CD4-positive, alpha-beta T cell treated with Interleukin-12 subunit alpha and Interleukin-12 subunit beta, for 1 hour (primary cell): ENCODE results near the gene SSB.
"Not testable (repeated sequence)": the region's sequence is repeated elsewhere in the genome, so short reads cannot be mapped to it uniquely, and the experiment has no call there.

Experiments used
- DNase-seq: peaks from one replicate; pipeline ENCODE4 v3.0.0-alpha.2; 2020

SSB gene

DNA sequence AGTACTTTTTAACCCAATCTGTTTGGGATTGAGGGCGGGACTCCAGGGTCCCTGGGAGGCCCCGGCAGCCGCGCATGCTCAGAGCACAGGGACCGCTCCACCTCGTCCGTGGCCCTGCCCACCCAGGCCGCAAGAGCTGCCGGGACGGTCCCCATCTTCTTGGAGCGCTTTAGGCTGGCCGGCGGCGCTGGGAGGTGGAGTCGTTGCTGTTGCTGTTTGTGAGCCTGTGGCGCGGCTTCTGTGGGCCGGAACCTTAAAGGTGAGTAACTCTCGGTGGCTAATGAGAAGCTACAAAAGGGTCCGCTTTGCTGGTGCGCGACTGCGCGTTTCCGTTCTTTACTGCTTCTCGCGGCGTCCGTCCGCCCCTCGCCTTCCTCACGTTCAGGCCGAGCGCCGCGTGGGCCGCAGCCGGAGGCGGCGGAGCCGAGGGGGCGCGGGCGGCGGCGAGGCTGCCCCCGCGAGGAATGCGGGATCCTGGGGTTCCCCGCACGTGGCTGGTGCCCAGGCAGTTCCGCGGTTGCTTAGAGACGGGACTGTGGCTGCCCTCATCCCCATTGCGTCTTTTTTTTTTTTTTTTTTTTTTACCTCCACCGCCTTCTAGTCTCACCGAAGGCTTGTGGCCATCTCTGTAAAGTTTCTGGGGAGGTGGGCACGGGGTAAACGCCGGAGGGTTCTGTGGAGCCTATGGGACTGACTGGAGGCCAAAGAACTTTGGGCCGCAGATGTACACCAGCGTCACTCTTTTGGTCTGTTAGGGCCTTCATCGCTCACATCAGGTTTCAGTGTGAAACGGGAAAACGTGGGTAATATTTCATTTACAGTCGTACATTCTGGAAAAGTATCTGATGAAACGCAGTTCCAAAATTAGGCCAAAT is at the start of gene SSB:
TSS of gene SSB (plus strand) at position 154 of the 875 bp plus-strand sequence. CDS start 2,090 bp downstream, outside the sequence.
- peak; percentile 93 for DNase-seq

DNA sequence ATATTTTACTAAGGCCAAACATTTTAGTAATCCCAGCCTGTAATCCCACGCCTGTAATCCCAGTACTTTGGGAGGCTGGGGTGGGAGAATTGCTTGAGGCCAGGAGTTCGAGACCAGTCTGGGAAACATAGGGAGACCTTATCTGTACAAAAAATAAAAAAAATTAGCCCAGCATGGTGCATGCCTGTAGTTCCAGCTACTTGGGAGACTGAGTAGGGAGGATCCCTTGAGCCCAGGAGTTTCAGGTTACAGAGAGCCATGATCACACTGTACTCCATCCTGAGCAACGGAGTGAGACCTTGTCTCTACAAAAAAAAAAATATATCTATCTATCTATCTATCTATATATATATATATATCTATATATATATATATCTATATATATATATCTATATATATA is 45.9 kb upstream of the SSB start:
- DNase-seq = no peak

DNA sequence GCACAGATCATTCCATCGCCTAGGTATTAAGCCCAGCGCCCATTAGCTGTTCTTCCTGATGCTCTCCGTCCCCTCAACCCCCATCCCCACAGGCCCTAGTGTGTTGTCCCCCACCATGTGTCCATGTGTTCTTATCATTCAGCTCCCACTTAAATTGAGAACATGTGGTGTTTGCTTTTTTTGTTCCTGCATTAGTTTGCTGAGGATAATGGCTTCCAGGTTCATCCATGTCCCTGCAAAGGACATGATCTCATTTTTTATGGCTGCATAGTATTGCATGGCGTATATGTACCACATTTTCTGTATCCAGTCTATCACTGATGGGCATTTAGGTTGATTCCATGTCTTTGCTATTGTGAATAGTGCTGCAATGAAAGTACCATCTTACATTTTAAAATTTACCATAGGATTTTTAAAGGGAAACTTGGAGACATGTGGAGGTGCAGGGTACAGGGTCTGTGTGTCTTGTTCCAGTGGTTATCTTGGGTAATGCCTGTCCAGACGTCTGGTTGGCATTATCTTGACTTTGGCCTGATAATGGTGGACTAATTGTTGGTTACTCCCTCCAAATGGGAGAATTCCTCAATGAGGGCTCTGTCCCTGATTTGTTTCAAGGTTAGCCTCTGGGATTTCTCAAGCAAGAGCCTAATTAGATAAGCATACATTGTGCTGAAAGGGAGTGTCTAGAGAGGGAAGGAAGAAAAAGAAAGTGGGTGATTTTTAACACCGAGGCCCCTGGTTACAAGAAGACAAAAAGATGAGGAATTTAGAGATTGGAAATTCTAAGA is 43.4 kb upstream of the SSB start:
- DNase-seq = no peak

DNA sequence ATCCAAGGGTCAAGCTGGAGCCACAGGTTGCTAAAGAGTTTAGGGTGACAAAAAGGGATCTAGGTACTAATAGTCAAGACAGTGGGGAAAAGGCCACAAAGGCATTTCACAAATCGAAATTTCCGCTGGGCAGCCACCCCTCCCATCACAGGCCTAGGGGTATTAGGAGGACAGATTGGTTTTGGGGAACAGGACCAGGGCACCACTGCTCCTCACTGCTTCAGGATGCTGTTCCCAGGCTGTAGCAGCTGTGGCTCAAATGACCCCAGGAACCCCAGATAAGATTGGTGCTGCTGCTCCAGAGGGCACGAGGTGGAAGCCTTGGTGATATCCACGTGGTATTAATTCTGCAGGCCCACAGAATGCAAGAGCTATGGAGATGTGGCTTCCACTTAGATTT is 42.3 kb upstream of the SSB start:
- DNase-seq = no peak

DNA sequence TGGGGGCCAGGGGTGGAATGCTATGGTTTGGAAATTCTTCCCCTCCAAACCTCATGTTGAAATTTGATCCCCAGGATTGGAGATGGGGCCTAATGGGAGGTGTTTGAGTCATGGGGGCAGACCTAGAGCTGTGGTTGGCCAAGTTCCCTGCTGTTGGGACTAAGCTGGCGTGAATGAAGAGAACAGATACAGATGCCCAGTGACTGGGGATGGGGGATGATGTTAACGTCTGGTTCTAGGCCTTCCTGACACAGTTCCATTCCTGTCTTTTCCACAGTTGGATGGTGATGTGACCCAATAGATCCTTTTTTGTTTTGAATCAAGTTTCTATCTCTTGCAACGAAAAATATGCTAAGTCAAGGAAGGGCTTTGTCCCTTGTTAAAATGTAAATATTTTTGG is 41.3 kb upstream of the SSB start:
- no peak for DNase-seq

DNA sequence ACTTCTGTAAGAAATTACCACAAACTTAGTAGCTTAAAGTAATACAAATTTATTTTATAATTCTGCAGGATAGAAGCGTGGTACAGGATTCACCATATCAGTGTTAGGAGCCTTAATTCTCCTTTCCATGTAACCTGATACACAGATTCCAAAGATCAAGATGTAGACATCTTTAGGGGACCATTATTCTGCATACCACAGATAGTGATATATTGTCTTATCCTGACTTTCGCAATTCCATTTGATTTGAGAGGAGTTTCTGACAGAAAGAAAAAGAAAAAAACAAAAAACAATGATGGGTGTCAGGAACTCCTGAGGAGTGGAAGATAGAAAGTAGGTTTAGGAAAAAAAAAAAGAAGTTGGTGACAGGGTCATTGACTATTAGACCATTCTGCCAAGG is 40.9 kb upstream of the SSB start:
- no peak for DNase-seq

DNA sequence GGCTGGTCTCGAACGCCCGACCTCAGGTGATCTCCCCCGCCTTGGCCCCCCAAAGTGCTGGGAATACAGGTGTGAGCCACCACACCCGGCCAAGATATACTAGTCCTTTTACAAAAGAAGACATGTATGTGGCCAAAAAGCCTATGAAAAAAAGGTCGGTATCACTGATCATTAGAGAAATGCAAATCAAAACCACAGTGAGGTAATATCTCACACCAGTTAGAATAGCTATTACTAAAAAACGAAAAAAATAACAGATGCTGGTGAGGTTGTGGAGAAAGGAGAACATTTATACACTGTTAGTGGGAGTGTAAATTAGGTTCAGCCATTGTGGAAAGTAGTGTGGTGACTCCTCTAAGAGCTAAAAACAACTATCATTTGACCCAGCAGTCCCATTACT is 38.7 kb upstream of the SSB start:
- no peak for DNase-seq

DNA sequence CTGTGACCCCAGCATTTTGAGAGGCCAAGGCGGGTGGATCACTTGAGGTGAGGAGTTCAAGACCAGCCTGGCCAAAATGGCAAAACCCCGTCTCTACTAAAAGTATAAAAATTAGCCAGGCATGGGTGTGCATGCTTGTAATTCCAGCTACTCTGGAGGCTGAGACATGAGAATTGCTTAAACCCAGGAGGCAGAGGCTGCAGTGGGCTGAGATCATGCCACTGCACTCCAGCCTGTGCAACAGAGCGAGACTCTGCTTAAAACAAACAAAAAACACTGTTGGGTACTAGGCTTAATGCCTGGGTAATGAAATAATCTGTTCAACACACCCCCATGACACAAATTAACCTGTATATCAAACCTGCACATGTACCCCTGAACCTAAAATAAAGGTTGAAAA is 37.9 kb upstream of the SSB start:
- DNase-seq = not testable (repeated sequence)

DNA sequence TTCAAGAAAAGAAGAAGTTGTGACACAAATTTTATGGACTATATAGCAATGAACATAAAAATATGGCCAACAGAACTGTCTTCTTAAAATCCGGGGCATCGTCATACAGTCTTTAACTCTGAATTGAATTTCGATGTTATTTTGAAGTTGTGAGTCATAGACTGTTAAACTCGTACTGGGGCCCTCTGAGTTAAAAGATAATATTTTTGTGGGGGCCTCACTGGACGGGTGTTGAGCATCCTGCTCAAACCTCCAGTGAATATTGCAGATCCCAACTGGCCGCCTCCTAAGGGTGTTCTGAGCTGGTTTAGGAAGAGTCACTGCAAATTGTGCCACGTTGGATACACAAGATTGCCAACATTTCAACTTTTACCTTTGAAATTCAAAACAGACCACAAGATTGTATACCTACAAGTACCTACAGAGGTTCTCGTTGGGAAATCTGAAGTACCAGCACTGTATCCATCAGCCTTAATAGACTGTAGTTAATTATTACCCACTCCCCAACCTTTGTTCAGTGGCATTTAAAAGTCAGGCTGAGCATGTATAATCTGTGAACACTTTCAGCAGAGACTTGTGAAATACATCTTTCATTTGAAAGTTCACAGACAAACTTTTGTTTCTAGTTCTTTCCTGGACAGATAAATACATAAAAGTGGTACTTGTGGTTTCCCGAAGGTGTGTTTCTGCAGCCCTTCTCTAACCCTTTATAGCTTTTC is 37.3 kb upstream of the SSB start:
- no peak for DNase-seq

DNA sequence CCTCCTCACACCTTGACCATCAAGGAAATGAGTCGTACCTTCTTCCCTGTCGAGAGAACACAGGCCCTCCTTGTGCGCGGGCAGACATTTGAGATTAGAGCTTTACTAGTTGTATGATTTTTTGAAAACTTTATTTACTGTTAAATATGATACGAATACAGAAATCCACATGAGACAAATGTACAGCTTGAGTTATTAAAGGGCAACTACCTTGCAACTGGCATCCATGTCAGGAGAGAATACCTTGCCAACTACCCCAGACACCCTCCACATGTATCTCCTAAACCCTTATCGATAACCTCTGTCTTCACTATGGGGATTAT is 36.7 kb upstream of the SSB start:
- no peak for DNase-seq

DNA sequence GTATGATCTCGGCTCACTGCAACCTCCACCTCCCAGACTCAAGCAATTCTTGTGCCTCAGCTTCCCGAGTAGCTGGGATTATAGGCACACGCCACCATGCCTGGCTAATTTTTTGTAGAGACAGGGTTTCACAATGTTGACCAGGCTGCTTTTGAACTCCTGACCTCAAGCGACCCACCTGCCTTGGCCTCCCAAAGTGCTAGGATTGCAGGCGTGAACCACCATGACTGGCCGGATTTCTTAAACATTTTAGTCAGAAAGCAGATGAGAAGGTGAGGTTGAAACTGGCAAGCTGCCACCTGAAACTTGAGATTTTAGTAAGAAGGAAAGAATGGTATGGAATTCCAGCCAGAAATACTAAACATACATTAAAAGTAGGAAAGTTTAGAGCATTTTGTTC is 33.1 kb upstream of the SSB start:
- no peak for DNase-seq

DNA sequence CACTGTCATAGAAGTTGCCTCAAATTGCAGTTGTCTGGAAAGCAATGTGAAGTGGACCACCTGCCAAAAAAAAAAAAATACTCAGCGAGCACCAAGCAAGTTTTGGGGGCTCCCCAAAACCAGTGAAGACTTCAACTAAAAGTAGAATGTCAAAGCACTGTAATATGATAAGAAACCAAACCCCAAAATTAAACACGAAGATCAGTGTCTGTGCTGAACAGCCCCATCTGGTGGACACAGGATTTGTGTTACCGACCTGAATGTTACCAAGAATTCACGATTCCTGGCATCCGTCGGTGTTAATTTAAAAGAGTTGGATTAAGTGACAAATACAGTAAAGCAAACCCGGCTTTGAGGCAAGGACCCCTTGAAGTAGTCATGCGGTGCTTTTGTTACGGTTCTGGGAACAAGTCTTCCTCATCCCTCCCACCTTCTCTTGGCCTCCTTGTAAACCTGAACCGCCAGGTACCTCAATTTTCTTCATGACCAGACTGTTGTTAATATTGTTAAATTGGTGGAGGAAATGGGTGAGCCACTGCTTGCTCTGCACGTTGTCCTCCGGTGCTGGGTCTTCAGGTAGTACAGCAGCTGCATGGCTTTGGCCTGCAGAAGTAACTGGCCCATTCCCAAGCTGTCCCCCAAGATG is 31.3 kb upstream of the SSB start:
- peak; percentile 72 for DNase-seq

DNA sequence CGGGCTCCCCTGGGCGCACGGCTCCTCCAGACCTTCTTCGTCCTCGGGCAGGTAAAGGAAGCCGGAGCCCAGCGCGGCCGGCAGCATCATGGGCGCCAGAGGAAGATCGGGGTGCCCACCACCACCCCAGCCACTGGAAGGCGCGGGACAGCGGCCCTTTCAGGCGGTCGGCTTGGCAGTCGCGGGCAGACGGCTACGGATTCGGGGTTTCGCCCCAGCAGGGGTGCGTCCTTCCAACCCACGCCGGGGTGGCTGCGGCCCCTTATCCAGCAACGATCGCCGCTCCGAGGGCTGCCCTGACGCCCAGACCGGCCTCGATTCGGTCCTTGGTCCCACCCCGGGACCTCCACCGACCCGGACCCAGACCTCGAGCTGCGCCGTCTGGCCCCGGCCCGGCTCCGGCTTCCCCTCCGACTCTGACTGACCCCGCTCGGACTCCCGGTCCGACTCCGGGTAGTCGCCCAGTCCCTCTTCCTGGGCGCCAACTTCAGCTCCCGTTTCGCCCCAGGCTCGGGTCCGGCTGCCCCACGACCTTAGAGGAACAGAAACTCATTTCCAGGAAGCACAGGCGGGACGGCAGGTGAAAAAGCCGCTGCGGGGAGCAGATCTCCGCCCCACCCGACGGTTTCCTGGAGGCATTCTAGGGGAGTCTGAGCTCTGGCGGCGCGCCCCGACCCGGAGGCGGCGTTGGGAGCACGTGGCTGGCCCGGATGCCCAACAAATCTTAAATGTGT is 30.2 kb upstream of the SSB start:
- DNase-seq = peak; percentile 45

DNA sequence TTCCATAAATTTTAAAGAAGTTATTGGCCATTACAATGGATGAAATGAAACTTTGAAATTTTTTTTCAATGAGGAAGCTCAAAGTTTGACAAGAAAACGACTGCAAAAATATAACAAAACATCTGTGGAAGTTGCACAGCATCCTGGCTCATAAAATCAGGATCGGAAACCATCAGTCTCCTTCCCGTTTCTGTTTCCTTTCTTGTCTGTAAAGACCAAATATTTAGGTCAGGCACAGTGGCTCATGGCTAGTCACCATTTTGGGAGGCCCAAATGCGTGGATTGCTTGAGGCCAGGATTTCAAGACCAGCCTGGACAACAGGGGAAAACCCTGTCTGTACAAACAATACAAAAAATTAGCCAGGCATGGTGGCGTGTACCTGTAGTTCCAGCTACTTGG is 27.6 kb upstream of the SSB start:
- no peak for DNase-seq

DNA sequence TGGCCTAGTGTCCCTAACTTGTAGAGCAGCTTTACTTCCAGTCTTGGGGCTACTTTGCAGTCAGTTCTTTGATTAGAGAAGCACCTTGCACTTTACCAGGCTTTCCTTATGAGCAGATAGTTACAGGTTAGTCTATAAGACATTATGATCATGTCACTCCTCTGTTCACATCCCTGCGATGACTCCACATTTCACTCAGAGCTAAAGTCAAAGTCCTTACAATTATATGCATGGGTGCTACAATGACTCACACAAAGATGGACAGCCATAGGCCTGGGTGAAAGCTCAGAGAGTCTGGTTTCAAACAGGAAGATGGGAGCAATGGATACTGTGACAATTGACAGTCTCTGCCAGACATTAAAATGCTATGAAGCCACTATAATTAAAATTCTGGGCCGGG is 27.1 kb upstream of the SSB start:
- no peak for DNase-seq

DNA sequence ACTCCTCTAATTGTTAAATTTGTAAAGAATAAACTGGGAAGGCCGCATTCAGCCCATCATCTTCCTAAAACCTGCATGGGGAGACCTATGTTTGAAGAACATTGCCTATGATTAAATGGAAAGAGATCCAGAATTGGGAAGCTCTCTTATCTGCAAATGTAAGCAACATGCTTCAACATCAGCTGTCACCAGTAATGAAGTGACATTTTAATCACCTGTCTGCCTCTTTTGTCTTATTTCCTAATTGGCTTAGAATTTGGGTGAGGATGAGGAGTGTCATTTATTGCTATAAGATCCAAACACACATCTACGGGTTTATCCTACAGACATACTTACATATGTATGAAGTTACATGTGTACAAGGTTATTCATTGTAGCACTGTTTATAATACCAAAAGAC is 26.0 kb upstream of the SSB start:
- no peak for DNase-seq

DNA sequence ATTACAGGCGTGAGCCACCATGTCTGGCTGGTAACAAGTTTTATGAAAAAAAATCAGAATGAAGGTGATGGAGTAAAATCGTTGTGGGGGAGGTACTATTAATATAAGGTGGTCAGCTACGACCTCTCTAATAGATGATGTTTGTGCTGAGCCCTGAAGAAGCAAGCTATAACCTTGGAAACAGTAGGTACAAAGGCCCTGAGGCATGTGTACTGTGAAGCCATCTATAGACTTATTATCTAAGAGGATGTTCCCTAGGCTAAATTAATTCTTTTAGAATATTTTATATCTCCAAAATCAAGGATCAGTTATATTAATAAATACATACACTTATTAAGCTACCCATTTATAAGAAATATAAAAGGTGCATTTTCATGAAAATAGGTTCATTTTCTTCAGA is 23.3 kb upstream of the SSB start:
- DNase-seq = no peak

DNA sequence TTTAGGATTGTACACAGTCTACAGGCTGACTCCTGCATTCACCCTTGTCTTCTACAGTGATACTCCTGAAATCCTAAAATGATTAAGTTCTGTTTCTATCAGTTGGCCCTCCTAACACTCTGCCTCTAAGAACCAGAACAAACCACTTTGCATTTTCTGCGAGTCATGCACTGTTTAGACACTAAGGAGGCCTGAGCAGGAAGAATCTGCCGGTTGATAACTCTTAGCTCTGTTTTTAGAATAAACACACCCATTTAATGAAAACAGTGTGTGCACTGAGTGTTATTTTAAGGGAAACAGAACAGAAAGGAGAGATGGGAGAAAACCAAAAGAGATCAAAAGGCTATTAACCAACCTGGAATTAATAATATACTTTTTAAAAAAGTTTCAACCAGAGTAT is 22.9 kb upstream of the SSB start:
- DNase-seq = no peak

DNA sequence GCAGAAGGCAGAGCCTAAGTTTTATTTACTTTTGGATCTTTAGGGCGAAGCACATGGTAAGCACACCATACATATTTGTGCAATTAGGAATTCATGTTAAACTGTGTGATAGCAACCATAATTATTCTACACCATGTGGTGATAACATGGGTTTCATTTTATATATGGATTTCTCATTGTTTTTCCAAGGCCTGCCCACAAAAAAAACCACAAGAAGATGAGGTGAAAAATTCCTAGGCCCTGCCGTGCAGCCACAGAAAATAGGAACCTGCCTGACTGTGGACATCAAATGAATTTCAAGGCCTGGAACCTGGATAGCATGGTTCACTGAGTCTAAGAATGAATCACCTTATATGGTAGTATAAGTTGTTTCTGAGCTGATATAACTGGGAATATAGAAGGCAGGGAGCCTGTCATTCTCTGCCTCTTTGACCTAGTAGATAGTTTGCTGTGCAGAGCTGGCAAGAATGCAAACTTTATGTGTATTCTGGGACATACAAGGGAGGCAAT is 22.4 kb upstream of the SSB start:
- DNase-seq = no peak

DNA sequence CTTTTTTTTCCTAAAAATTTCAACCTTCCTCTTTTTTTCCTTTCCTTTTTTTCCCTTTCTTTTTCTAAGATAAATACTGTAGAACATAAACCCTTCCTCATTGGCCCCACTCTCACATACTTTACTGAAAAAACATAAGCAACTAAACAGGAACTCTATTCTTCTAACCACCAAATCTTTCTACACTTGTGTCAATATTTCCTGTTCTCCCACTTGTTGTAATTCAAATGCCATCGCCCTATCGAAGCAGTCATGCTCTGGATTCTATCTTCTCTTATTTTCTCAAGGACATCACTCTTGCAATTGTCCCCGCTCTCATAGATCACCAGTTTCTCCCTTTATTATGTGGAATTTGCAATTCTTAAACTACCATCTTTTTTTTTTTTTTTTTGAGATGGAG is 20.2 kb upstream of the SSB start:
- no peak for DNase-seq

DNA sequence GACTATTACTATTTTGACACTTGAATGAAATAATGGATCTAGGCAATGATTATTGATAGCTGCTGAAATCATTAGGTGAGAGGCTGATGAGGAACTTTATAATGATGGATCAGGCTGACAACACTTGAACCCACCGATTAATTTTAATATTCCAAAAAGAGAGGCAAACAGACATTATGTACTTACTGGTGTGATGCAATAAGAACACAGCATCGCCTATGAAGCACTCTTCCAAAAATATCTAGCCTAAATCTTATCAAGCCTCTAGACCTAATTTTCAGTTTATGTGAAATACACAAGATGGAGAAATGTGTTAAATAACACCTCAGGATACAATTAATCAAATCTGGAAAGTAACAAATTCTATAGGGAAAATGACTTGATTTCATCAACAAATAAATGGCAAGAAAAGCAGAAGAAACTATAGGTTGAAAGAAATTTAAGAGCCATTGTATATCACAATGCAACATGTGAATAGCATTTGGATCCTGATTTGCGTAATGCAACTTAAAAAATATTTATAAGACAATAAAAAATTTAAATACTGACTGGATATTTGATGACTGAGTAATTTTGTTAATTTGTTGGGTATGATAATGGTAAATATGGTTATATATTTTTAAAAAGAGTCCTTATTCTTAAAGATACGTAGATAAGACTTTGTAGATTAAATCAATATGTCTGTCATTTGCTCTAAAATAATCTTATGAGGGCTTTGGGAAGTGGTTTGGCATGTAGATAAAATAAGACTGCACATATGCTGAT is 17.2 kb upstream of the SSB start:
- no peak for DNase-seq

DNA sequence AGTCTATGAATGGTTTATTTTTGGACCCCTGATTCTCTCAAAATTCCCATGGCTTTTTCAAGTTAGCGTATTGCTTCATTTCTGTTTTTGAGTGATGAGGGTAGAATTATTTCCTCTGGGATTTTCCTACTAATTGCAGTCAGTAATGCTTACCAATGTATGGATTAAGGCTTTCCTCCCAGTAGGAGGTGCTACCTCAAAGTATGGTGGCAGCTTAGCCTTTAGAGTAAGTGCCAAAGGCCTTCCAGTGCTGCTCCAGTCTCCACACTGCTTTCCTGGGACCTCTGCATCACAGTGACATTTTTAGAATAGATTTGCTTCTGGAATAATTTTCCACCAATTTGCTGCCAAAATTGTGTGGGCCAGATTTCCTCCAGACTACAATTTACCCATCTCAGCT is 16.2 kb upstream of the SSB start:
- no peak for DNase-seq
